ENCODE measurements around the gene MEGF9.

The MEGF9 gene

DNA sequence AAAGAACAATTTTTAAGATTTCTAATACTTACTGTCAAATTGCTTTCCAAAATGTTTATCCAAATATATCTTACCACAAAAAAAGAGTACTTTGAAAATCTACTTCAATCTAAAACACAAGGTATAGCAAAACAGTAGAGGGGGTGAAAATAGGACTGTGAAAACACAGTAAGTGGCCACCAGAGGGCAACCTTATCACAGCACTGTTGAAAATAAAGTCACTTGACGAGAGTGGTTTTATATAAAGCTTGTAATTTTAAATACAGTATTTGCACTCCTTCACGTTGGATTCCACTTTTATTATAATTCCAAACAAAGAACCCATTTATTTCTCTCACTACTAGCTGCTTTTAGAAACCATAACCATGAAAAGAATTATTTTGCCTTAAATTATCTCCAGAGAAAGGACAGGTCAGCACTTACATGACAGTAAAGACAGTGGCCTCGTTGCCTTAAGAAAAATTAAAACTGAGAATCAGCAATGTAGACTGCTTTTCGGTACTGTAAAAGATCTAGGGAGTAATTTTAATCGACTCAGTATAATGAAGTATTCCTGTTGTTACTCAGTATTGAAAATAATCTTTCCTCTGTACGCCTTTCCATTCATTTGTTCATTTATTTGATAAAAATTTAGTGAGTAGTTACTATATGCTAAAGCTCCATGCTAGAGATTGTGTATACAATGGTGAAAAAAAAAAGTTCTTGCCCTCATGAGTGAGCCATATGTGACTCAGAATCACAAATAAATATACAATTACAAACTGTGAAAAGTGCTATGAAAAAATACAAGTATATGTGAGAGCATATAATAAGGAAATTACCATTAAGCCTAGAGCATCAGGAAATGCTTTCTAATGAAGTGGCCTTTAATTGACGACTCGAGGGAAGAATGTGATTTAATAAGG lies 94.3 kb downstream of the MEGF9 start:
- peak in 2 of 4 experiments; percentile 12 to 19 for DNase-seq

DNA sequence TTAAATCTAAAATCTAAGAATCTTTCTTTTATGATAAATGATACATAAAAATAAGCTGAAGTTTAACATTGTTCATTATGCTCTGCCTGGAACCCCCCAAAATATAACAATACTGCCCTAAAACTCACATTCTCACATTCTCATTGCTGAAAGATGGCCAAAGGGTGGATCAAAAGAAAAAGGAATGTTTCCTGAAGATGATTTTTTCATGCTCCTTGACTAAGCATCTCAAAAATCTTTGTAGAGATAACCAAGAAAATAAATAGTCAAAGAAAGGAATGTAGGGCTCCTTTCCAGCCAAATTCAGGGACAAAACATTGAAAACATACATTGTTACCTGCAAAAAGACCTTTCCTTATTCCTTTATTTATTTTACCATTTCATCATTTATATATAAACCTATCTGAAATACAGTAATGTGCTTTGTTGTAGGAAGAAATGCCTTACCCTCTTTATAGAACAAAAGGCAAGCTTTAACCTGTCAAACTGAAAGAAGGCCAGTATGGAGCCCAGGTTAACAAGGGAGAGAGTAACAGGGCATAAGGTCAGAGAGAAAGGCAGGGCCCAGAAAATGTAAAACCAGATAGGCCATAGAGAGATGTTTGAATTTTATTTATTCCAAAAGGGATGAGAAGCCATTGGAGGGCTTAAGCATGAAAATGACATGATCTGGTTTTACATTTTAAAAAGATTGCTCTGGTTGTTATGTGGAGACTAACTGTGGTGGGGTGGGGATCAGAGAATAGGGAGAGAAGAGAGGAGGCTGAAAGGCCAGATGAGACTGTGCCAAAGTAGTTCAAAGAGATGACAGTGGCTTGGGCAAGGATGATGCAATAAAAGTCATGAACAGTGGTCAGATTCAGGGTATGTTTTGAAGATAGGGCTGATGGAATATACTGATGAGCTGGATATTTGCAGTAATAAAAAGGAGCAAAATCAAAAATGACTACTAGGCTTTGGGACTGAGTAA lies 97.0 kb downstream of the MEGF9 start:
- DNase-seq: no peak

GRCh38 chr9:120612218-120612617 lies 102.1 kb downstream of the MEGF9 start:
- DNase-seq: no peak

- no peak for DNase-seq
Observed at GRCh38 chr9:120611690-120612068, 102.6 kb downstream of the MEGF9 start.

- DNase-seq: no peak
Observed at GRCh38 chr9:120610975-120611689, 103.1 kb downstream of the MEGF9 start.

- no peak for DNase-seq
Observed at GRCh38 chr9:120609636-120610035, 104.6 kb downstream of the MEGF9 start.

DNA sequence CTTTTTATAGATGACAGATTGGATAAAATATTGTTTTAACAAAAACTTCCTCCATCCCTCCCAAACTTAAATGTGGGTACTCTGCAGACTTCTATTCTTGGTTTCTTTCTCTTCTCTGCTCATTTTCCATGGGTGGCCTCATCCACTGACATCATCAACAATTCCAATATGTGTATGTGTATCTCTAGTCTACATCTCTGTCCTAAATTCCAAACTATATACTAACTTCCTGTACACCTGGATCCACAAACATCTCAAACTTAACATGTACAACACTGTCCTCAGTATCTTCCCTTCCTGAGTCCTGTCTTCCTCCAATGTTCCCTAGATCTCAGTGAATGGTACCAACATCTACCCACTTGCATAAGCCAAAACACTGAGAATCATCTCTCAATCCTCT lies 105.8 kb downstream of the MEGF9 start:
- no peak for DNase-seq

DNA sequence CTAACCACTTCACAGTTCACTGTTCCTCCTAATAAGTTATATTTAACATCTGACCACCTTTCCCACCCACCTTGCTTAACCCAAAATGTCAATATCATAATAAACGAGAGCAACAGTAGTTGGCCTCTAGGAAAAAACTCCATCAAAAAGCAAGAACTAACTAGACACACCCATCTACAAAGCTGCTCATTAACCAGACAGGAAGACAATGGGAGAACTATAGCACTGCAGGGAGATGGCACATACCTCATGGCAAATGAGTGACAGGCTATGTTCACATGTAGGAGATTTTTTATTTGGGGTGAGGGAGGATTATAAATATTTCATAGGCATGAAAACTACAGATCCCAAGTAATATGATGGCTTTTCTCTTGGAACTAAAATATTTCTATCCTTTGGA lies 110.7 kb downstream of the MEGF9 start:
- DNase-seq: no peak

- DNase-seq: no peak
Observed at GRCh38 chr9:120603010-120603409, 111.3 kb downstream of the MEGF9 start.

GRCh38 chr9:120593955-120594277 lies 120.4 kb downstream of the MEGF9 start:
- no peak for DNase-seq

DNA sequence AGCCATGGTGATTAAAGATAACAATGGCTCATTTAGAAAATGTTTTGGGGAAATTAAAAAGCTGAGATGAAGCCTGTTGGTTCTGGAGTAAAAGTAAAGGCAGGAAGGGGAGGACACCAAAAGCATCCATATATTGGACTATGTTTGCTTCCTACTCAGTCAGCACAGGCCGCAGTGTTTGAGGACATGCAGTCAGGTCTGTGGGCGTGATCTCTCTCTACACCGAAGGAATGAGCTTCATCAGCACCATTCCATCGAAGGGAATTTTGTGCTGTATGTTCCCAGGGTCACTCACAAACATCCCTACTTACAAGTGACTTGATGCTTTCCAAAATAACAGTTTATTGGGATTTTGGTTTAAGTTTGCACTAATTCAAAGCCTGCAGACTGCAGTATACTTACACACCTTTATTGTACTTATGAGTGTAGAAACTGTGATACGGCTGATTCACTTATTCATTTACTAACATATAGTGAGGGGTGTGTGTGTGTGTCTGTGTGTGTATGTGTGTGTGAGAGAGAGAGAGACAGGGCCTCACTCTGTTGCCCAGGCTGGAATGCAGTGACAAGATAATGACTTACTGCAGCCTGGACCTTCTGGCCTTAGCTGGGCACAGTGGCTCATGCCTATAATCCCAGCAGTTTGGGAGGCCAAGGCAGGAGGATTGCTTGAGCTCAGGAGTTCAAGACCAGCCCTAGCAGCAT lies 120.9 kb downstream of the MEGF9 start:
- no peak for DNase-seq

- no peak for DNase-seq
Observed at GRCh38 chr9:120592210-120592609, 122.1 kb downstream of the MEGF9 start.

DNA sequence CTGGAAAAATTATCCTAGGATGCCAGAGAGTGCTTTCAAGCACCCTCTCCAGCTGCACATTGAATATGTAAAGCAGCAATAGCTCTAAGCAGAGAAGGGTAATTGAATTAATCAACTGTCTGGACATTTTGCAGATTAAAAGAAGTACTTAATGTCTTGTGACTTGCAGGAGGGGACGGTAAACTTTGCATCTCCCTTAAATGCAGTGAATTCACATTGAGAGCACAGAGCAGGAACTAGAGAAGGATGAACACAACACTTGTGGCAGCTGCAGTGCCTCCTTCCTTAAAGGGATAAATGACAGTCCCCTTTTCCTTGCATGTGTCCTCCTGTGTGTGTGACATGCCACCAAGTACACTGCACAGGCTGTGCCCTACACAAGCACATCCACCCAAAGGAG lies 126.9 kb downstream of the MEGF9 start:
- DNase-seq: no peak

- no peak for DNase-seq
Observed at GRCh38 chr9:120583958-120584369, 130.3 kb downstream of the MEGF9 start.

DNA sequence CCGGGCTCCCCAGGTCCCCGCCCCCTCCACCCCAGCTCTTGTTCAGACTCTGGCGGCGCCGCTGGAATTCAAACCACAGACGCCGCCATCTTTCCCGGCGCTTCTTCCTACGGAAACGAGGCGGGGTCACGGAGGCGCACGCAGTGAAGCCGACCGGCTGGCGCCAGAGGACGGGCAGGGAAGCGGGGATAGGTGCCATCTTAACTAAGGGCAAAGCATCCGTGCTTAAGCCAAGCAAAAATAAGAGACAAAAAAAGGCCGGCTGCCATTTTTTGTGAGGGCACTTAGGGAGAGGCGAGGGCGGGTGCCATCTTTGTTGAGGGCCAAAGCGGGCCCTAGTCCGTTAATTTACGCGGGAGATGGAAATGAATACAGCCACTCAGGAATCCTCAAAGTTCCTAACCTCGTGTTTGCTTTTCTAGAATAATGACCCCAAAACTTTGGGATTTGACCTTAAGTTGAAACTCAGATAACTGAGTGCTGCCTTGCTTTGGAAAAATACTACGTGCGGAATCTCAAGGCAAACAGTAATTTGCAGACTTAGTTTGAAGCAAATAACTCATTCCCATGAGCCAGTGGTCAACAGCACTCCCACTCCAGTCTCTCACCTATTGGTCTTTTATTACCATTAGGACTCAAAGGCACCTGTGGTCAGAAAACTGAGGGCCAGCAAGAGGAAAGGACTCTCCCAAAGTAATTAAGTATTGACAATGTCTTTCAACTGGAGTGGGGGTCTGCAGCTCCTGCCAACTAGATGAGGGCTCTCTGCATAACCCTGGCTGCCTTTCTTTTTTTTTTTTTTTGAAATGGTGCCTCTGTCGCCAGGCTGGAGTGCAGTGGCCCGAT lies 134.0 kb downstream of the MEGF9 start, which contains the start of gene CDK5RAP2:
Gene CDK5RAP2 (minus strand): TSS at position 117 of the 846 bp plus-strand sequence. CDS start 189 bp downstream, outside the sequence.
- peak; percentile 65 to 85 (median 76) for DNase-seq

- no peak for DNase-seq
Observed at GRCh38 chr9:120579139-120580050, 134.9 kb downstream of the MEGF9 start.

- DNase-seq: no peak
Observed at GRCh38 chr9:120574473-120574872, 139.8 kb downstream of the MEGF9 start.

DNA sequence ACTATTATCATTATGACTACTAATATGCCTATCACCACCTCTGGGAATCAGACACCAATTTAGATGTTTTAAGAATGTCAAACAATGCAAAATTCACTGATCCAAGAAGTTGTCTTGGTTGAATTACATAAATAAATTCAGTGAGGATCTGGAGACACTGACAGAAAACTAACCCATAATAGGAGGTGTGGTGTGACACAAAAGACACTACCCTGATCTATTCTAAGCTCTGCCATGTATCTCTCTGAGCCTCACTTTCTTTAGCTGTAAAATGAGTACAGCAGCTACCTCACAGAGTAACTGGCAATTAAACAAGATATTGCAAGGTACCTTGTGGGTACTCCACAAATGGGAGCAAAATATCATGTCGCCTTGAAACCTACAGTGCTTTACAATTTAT lies 141.8 kb downstream of the MEGF9 start:
- no peak for DNase-seq

DNA sequence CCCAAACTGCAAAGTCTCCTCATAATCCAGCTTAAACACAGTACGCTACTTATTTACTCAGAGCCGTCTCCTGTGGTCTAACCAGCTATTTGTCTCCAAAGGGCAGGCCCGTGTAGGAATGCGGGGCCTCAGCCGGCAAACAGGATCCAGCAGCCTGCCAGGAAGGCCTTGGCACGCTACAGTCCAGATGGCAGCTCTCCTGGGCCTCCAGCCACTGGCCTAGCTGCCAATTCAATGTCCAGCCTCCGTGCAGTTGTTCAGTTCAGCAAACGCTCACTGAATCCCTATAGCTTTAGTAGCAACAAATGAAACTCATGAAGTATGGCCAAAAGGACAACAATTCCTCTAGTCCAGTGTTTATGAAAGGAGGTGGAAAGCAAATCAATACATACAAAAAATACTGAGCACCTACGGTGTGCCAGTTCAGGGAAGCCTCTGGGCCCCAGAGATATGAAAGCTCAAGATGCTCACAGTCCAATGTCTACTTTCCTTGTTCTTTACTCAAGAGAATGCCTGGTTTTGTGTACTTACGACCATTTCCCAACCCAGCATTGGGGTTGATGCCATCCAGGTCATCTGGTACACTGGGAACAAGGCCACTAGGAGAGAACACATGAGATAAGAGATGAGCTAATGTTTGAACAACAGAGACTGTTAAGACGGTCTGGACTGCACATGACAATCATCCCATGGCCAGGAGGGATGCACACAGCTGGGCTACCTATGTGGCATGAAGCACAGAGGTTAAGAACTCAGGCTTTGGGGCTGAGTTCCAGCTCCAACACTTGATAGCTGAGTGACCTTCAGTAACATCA lies 142.6 kb downstream of the MEGF9 start:
- no peak for DNase-seq
